H1 (cell line): ENCODE results near the gene ATPAF2. TPM values are rescaled to one million over a fixed set of nuclear protein-coding genes. Genes with fewer than 3 reads are reported as not detected.
A peak's percentile ranks its signal among the peaks of the same experiment; 100 is the strongest.

Experiments used
- CTCF ChIA-PET: fragments of 300-600 bp; sonication (Branson Sonifier 250); formaldehyde crosslinking; loops from one replicate; lab custom pipeline; 2021; ENCODE audit not compliant: partially characterized antibody; lab: Charles Lee
- POLR2A ChIA-PET: fragments of 300-600 bp; sonication (Branson Sonifier 250); formaldehyde crosslinking; loops from one replicate; lab custom pipeline; 2021; ENCODE audit warnings: inconsistent platforms; ENCODE audit not compliant: partially characterized antibody; lab: Charles Lee
- DNase-seq, 2 experiments: peaks; one replicate each; pipeline versions ENCODE4 v3.0.0 to v3.0.0-alpha.2; 2010 to 2022; ENCODE audit warnings: low spot score in 2 of 2, low read depth in 1 of 2, mixed read lengths in 1 of 2
- FAIRE-seq: peaks from 2 replicates; lab custom pipeline; 2011; peaks lifted over from hg19 to GRCh38; lab: Jason Lieb, UNC
- H2AFZ ChIP-seq: 2 replicates; pipeline ENCODE4 v1.8.1; 2012; ENCODE audit warnings: low read length, inconsistent platforms
- H2AK5ac ChIP-seq: 2 replicates; pipeline ENCODE4 v1.6.1; 2013; ENCODE audit warnings: low read depth, low read length
- H2BK120ac ChIP-seq: replicated peaks from 2 replicates; pipeline ENCODE3; 2013; ENCODE audit warnings: low read depth, low read length, inconsistent platforms
- H2BK12ac ChIP-seq: 2 replicates; pipeline ENCODE4 v1.6.1; 2013; ENCODE audit warnings: low read depth, low read length
- H2BK15ac ChIP-seq: 2 replicates; pipeline ENCODE4 v1.6.1; 2013; ENCODE audit warnings: low read length
- H2BK20ac ChIP-seq: 2 replicates; pipeline ENCODE4 v1.6.1; 2013; ENCODE audit warnings: low read length
- H2BK5ac ChIP-seq: 2 replicates; pipeline ENCODE4 v1.6.1; 2013; ENCODE audit warnings: low read depth, low read length
- H3K14ac ChIP-seq: 2 replicates; pipeline ENCODE4 v1.6.1; 2013; ENCODE audit warnings: inconsistent platforms; ENCODE audit not compliant: insufficient read length
- H3K18ac ChIP-seq: 2 replicates; pipeline ENCODE4 v1.6.1; 2013; ENCODE audit warnings: low read length; ENCODE audit errors: extremely low read depth
- H3K23ac ChIP-seq: 2 replicates; pipeline ENCODE4 v1.6.1; 2013; ENCODE audit warnings: inconsistent platforms; ENCODE audit not compliant: insufficient read length
- H3K23me2 ChIP-seq: 2 replicates; pipeline ENCODE4 v1.6.1; 2013; ENCODE audit warnings: low read depth, low read length
- H3K27ac ChIP-seq: 2 replicates; pipeline ENCODE4 v1.6.1; 2011; ENCODE audit warnings: low read depth, low read length, inconsistent platforms
- H3K27me3 ChIP-seq, 4 experiments: replicated peaks in 1 of 4; 1 replicate in 1 of 4; 2 replicates in 3 of 4; pipeline versions ENCODE4 v1.6.1 to v1.8.1; 2011 to 2013; ENCODE audit warnings: low read length in 3 of 4, mild to moderate bottlenecking in 3 of 4, inconsistent platforms in 2 of 4, mixed read lengths in 2 of 4, moderate library complexity in 1 of 4; ENCODE audit not compliant: control insufficient read depth in 3 of 4, insufficient read depth in 3 of 4; ENCODE audit errors: extremely low read depth in 1 of 4
- H3K36me3 ChIP-seq, 4 experiments: 2 replicates each; pipeline versions ENCODE4 v1.6.1 to v1.8.1; 2011 to 2013; ENCODE audit warnings: mild to moderate bottlenecking in 4 of 4, low read length in 3 of 4, moderate library complexity in 2 of 4, control low read depth in 1 of 4, inconsistent platforms in 1 of 4; ENCODE audit not compliant: insufficient read depth in 4 of 4, control insufficient read depth in 2 of 4
- H3K4ac ChIP-seq: replicated peaks from 2 replicates; pipeline ENCODE3; 2013; ENCODE audit warnings: low read length, low read depth, mixed read lengths, inconsistent platforms; ENCODE audit not compliant: insufficient read length
- H3K4me1 ChIP-seq, 4 experiments: replicated peaks in 1 of 4; 1 replicate in 1 of 4; 2 replicates in 3 of 4; pipeline versions ENCODE4 v1.6.1 to v1.8.1; 2011 to 2013; ENCODE audit warnings: low read length in 3 of 4, inconsistent platforms in 2 of 4, mixed read lengths in 1 of 4; ENCODE audit not compliant: insufficient read depth in 4 of 4, control insufficient read depth in 3 of 4
- H3K4me2 ChIP-seq, 2 experiments: 2 replicates each; pipeline versions ENCODE4 v1.6.1 to v1.8.1; 2011 to 2013; ENCODE audit warnings: low read depth in 2 of 2, low read length in 2 of 2, control low read depth in 1 of 2, inconsistent platforms in 1 of 2, mild to moderate bottlenecking in 1 of 2; ENCODE audit not compliant: insufficient read depth in 1 of 2
- H3K4me3 ChIP-seq, 4 experiments: fragments of 200-600, 300-600 bp in 1 of 4; sonication (generic), shearing (Covaris generic), sonication (Bioruptor Twin) in 1 of 4; 2 replicates each; pipeline versions ENCODE4 v1.5.1 to v1.8.1; 2011 to 2016; ENCODE audit warnings: low read length in 4 of 4, low read depth in 3 of 4, control low read depth in 2 of 4, inconsistent platforms in 2 of 4, mild to moderate bottlenecking in 2 of 4, mixed read lengths in 1 of 4, moderate library complexity in 1 of 4; ENCODE audit not compliant: insufficient read depth in 2 of 4; ENCODE audit errors: extremely low read depth in 1 of 4
- H3K56ac ChIP-seq: replicated peaks from 2 replicates; pipeline ENCODE3; 2013; ENCODE audit warnings: low read depth, mild to moderate bottlenecking, mixed read lengths, low read length, inconsistent platforms; ENCODE audit not compliant: insufficient read length
- H3K79me1 ChIP-seq: 2 replicates; pipeline ENCODE4 v1.6.1; 2013; ENCODE audit warnings: low read depth, low read length, control low read depth
- H3K79me2 ChIP-seq, 2 experiments: 2 replicates each; pipeline versions ENCODE4 v1.6.1 to v1.8.1; 2012 to 2013; ENCODE audit warnings: low read length in 2 of 2, mild to moderate bottlenecking in 2 of 2, inconsistent platforms in 1 of 2; ENCODE audit not compliant: insufficient read depth in 2 of 2, control insufficient read depth in 1 of 2
- H3K9ac ChIP-seq, 4 experiments: replicated peaks in 1 of 4; 1 replicate in 1 of 4; 2 replicates in 3 of 4; pipeline versions ENCODE4 v1.6.1 to v1.8.1; 2011 to 2013; ENCODE audit warnings: low read depth in 3 of 4, low read length in 3 of 4, control low read depth in 2 of 4, mild to moderate bottlenecking in 2 of 4, moderate library complexity in 2 of 4, inconsistent platforms in 1 of 4; ENCODE audit errors: extremely low read depth in 1 of 4
- H3K9me3 ChIP-seq, 2 experiments: 2 replicates each; pipeline versions ENCODE4 v1.6.1 to v1.8.1; 2012 to 2013; ENCODE audit warnings: mild to moderate bottlenecking in 2 of 2, moderate library complexity in 2 of 2, control low read depth in 1 of 2, inconsistent platforms in 1 of 2, low read depth in 1 of 2, low read length in 1 of 2, mixed read lengths in 1 of 2; ENCODE audit not compliant: insufficient read depth in 2 of 2
- H4K20me1 ChIP-seq, 2 experiments: replicated peaks in 1 of 2; 2 replicates each; pipeline versions ENCODE3 to v1.8.1; 2011 to 2013; ENCODE audit warnings: inconsistent platforms in 2 of 2, low read length in 2 of 2, mild to moderate bottlenecking in 1 of 2; ENCODE audit not compliant: insufficient read depth in 2 of 2, control insufficient read depth in 1 of 2
- H4K5ac ChIP-seq: 2 replicates; pipeline ENCODE4 v1.6.1; 2013; ENCODE audit warnings: low read length, low read depth, mixed read lengths, inconsistent platforms; ENCODE audit not compliant: insufficient read length
- H4K8ac ChIP-seq: 2 replicates; pipeline ENCODE4 v1.8.0; 2013; ENCODE audit warnings: mild to moderate bottlenecking, moderate library complexity, low read length, inconsistent platforms; ENCODE audit not compliant: insufficient read depth; ENCODE audit errors: extremely low read depth
- H4K91ac ChIP-seq: replicated peaks from 2 replicates; pipeline ENCODE3; 2013; ENCODE audit warnings: low read length, mixed read lengths, inconsistent platforms; ENCODE audit not compliant: insufficient read length
- SAP30 ChIP-seq: fragments of 300-600 bp; sonication (generic); IDR thresholded peaks from 2 replicates; pipeline ENCODE4 v1.7.1; 2012; ENCODE audit warnings: low read length, moderate library complexity, mild to moderate bottlenecking, inconsistent platforms; ENCODE audit not compliant: insufficient read depth, insufficient replicate concordance
- SIX5 ChIP-seq: IDR thresholded peaks from 2 replicates; pipeline ENCODE4 v1.6.1; 2011; ENCODE audit warnings: mild to moderate bottlenecking, low read depth, low read length
- WGBS, 2 experiments: shearing (Covaris generic) in 1 of 2; methylation state at CpG; one replicate each; pipeline versions ENCODE4 v1.1.6 to v1.1.7; 2013 to 2015; ENCODE audit warnings: low lambda C conversion rate in 2 of 2, mixed read lengths in 2 of 2, inconsistent platforms in 1 of 2, low coverage in 1 of 2, missing lambda C conversion rate in 1 of 2; ENCODE audit not compliant: insufficient replicate concordance in 2 of 2, insufficient coverage in 1 of 2, insufficient read length in 1 of 2; ENCODE audit errors: extremely low coverage in 1 of 2, missing lambda C conversion rate in 1 of 2; 5-methylcytosine and 5-hydroxymethylcytosine counted together
- polyA plus RNA-seq, 7 experiments: library from polyadenylated mRNA; depleted of rRNA in 3 of 7; stranded (reverse) in 5 of 7; unstranded in 2 of 7; fragments of >200 nt in 5 of 7; fragments of 200-250 nt in 2 of 7; gene quantifications; 1 replicate in 5 of 7; 2 replicates in 1 of 7; 4 replicates in 1 of 7; pipeline versions ENCODE4 v1.2.1 to v1.2.3, GENCODE V29; 2011 to 2013; ENCODE audit warnings: missing spikeins in 2 of 7, mixed read lengths in 2 of 7
- total RNA-seq: library from RNA; stranded (reverse); fragmentation: NEBNext Ultra II Directional; extraction: Animal tissue kit (Norgen Biotek cat#: 25700); gene quantifications from 2 replicates; pipeline ENCODE4 v1.2.1, GENCODE V29; 2021

ATPAF2 gene
- total and polyA plus RNA-seq, 2 of the 8 experiments (the other 6 are each of a cell fraction or from before 2014, with no cell fraction given): 19.6 to 22.9 TPM

DNA sequence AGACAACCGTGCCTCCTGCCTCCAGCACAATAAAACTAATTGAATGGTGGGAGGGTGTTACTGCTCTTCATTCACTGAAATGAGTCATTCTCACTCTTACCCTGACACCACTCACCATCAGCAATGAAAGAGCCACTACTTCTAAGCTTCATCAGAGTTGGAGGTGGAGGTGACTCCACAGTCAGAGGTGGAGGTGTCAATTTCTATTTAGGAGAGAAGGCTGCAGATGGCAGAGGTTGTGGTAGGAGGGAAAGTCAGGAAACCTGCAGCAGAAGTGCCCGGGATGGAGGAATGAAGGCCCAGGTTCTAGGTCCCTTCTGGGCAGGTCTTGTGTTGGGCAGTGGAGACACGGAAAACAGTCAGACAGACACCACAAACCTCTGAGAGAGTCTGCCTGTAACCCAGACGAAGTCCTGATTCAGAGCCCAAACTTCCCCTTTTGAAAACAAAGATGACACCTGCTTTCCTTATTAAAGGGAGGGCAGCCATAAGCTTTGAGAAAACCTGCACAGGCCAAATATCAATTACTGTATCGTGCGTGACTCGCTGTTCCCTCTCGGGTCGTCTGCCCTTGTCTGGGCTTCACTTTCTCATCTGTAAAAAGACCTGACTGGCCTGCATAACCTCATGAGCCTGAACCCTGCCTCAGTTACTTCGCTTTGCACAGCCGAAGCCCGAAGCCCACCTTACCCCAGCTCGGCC lies 668 bp downstream of the ATPAF2 start:
- Histone ChIP-seq H4K20me1 (peaks cover 4 to 5% of the 10 kb centered on the region in 2 experiments), H3K4me3 (peak overlapping the region; percentile 79 to 95 (median 86)), H4K91ac (no peak overlapping the region), H3K56ac (no peak overlapping the region), H4K8ac (peak overlapping the region; percentile 92; the same call in 1 of the 2 replicates), H2BK120ac (no peak overlapping the region), H2BK12ac (no peak overlapping the region), H3K79me2 (peaks cover 0 to 20% of the 10 kb centered on the region in 2 experiments; a peak in 1 of 4 replicates), H3K4ac (no peak overlapping the region), H2AK5ac (no peak overlapping the region), H3K18ac (no peak overlapping the region), H3K4me1 (peaks cover 0 to 4% (median 3%) of the 10 kb centered on the region in 4 experiments), H2AFZ (peak overlapping the region; percentile 89; the same call in 1 of the 2 replicates), H3K27ac (no peak overlapping the region), H3K9ac (peak overlapping the region; percentile 35 to 84 (median 71); a peak in 6 of 7 replicates), H2BK20ac (no peak overlapping the region), H4K5ac (no peak overlapping the region), H2BK15ac (no peak overlapping the region), H3K36me3 (no peaks in the 10 kb centered on the region), H3K23ac (no peak overlapping the region), H3K23me2 (peaks cover 7% of the 10 kb centered on the region), H3K79me1 (peaks cover 3% of the 10 kb centered on the region; the same call in 1 of the 2 replicates), H3K14ac (no peak overlapping the region), H3K4me2 (peak overlapping the region; percentile 71 to 78), H2BK5ac (peak overlapping the region; percentile 73; the same call in 1 of the 2 replicates), H3K9me3 (no peaks in the 10 kb centered on the region), H3K27me3 (peaks cover 0 to 6% (median 3%) of the 10 kb centered on the region in 4 experiments; a peak in 2 of 7 replicates)
- DNase-seq (no peak), FAIRE-seq (no peak)
- POLR2A ChIA-PET: interaction anchor here (0.8 to 1.6 kb wide), 7 partner anchors 13 to 200 kb away, joined by 3 to 7 read pairs (median 3); no protein-coding TSS in a partner anchor
- CTCF ChIA-PET: interaction anchor here (0.6 to 1.7 kb wide), 10 partner anchors 10 to 254 kb away, joined by 3 to 5 read pairs (median 4); no protein-coding TSS in a partner anchor
- TF ChIP-seq SAP30: peak; percentile 86
- TF ChIP-seq SIX5: no peak
- WGBS, 2 experiments: 23% methylated on average over 13 of the region's 13 CpGs; no CpG with 5 or more reads in 1 of the 2 experiments
